K562 (cell line): ENCODE results near the gene CFAP206. TPM values are rescaled to one million over a fixed set of nuclear protein-coding genes. Genes with fewer than 3 reads are reported as not detected.

Experiments
- ATAC-seq: fragments of 200-7000 bp; cut with Tn5 transposase; 3 replicates; pipeline ENCODE4 v1.9.1; 2020; ENCODE audit warnings: moderate library complexity
- BruUV-seq: library from RNA; stranded (reverse); fragments of 400-500 nt; replicated peaks from 2 replicates; lab custom pipeline; 2021; lab: Mats Ljungman, UMichigan
- CTCF ChIA-PET: fragments of 300-600 bp; formaldehyde crosslinking; extraction: SDS; loops from one replicate; lab custom pipeline; 2021; ENCODE audit warnings: low intra/inter-chr PET ratio; lab: Yijun Ruan, JAX
- POLR2A ChIA-PET: fragments of 300-600, 350-650 bp; sonication (Branson Sonifier 250); formaldehyde crosslinking; extraction: SDS; loops from one replicate; lab custom pipeline; 2021; ENCODE audit warnings: antibody characterized with exemption, inconsistent platforms; lab: Yijun Ruan, JAX
- DNase-seq, 4 experiments: peaks; one replicate each; pipeline versions ENCODE4 v3.0.0 to v3.0.0-alpha.2; 2011 to 2018; ENCODE audit warnings: low spot score in 3 of 4, mixed read lengths in 3 of 4; ENCODE audit errors: extremely low read depth in 1 of 4
- FAIRE-seq: peaks from 2 replicates; lab custom pipeline; 2011; peaks lifted over from hg19 to GRCh38; lab: Jason Lieb, UNC
- H2AFZ ChIP-seq: 2 replicates; pipeline ENCODE4 v1.6.0; 2011; ENCODE audit warnings: low read depth, low read length, control low read depth, inconsistent platforms
- H3K27ac ChIP-seq: fragments of 200-600 bp; 3 replicates; pipeline ENCODE4 v1.8.0; 2011; ENCODE audit warnings: low read depth, mild to moderate bottlenecking, control low read depth, inconsistent platforms, low read length, moderate library complexity, mixed read lengths; ENCODE audit errors: extremely low read depth
- H3K27me3 ChIP-seq, 2 experiments: fragments of 300-600 bp in 1 of 2; 2 replicates in 1 of 2; 3 replicates in 1 of 2; pipeline versions ENCODE4 v1.6.0 to v1.8.0; 2011; ENCODE audit warnings: inconsistent platforms in 2 of 2, low read length in 2 of 2, mild to moderate bottlenecking in 1 of 2, mixed read lengths in 1 of 2, moderate library complexity in 1 of 2; ENCODE audit not compliant: control insufficient read depth in 2 of 2, insufficient read depth in 2 of 2
- H3K36me3 ChIP-seq: fragments of 300-600 bp; 3 replicates; pipeline ENCODE4 v1.8.0; 2011; ENCODE audit warnings: mild to moderate bottlenecking, low read length, inconsistent platforms; ENCODE audit not compliant: control insufficient read depth, insufficient read depth
- H3K4me1 ChIP-seq, 2 experiments: fragments of 200-600 bp in 1 of 2; replicated peaks in 1 of 2; 2 replicates in 1 of 2; 3 replicates in 1 of 2; pipeline versions ENCODE4 v1.5.1 to v1.8.0; 2011; ENCODE audit warnings: inconsistent platforms in 2 of 2, low read length in 2 of 2, mild to moderate bottlenecking in 1 of 2, mixed read lengths in 1 of 2, moderate library complexity in 1 of 2; ENCODE audit not compliant: control insufficient read depth in 2 of 2, insufficient read depth in 2 of 2
- H3K4me2 ChIP-seq: 2 replicates; pipeline ENCODE4 v1.6.1; 2011; ENCODE audit warnings: low read length, control low read depth, inconsistent platforms, mixed read lengths; ENCODE audit not compliant: insufficient read depth
- H3K4me3 ChIP-seq: fragments of 200-600 bp; sonication (generic), shearing (Covaris generic); 2 replicates; pipeline ENCODE4 v1.5.1; 2016; ENCODE audit warnings: control low read depth, inconsistent platforms
- H3K79me2 ChIP-seq: fragments of 200-600 bp; 3 replicates; pipeline ENCODE4 v1.8.0; 2011; ENCODE audit warnings: low read length, inconsistent platforms; ENCODE audit not compliant: control insufficient read depth, insufficient read depth
- H3K9ac ChIP-seq, 2 experiments: 2 replicates each; pipeline versions ENCODE4 v1.6.0 to v1.6.1; 2011; ENCODE audit warnings: low read depth in 2 of 2, low read length in 2 of 2, control low read depth in 1 of 2, inconsistent platforms in 1 of 2, mild to moderate bottlenecking in 1 of 2, mixed read lengths in 1 of 2; ENCODE audit not compliant: insufficient read depth in 1 of 2
- H3K9me1 ChIP-seq: one replicate; pipeline ENCODE4 v1.6.0; 2011; ENCODE audit warnings: inconsistent platforms, mild to moderate bottlenecking, low read length, moderate library complexity; ENCODE audit not compliant: control insufficient read depth, insufficient read depth
- H3K9me3 ChIP-seq: replicated peaks from 2 replicates; pipeline ENCODE4 v1.5.1; 2011; ENCODE audit warnings: low read depth, low read length, inconsistent platforms; ENCODE audit not compliant: control insufficient read depth, insufficient read depth
- H4K20me1 ChIP-seq: replicated peaks from 2 replicates; pipeline ENCODE4 v1.6.1; 2011; ENCODE audit warnings: low read length, inconsistent platforms, mixed read lengths; ENCODE audit not compliant: control insufficient read depth, insufficient read depth
- CBX5 ChIP-seq: IDR thresholded peaks from 2 replicates; pipeline ENCODE4 v1.6.1; 2014; ENCODE audit warnings: low read depth, borderline replicate concordance
- CGGBP1 ChIP-seq: fragments of 250-450 bp; sonication (Bioruptor Pico); IDR thresholded peaks from 2 replicates; pipeline ENCODE4 v1.9.0; 2021; ENCODE audit warnings: mild to moderate bottlenecking
- FOXK1 ChIP-seq: sonication (generic); formaldehyde crosslinking; IDR thresholded peaks from 2 replicates; pipeline ENCODE4 v1.8.0; 2022; ENCODE audit warnings: missing genetic modification reagents, mild to moderate bottlenecking, borderline replicate concordance
- STAT5B ChIP-seq: fragments of 250-450 bp; sonication (Bioruptor Pico); IDR thresholded peaks from 2 replicates; pipeline ENCODE4 v1.8.0; 2021; ENCODE audit warnings: mild to moderate bottlenecking, inconsistent platforms
- UBTF ChIP-seq, 2 experiments: IDR thresholded peaks; 2 replicates each; pipeline ENCODE4 v1.6.1; 2012; ENCODE audit warnings: improper control_type of control experiment in 2 of 2, low read depth in 2 of 2, low read length in 2 of 2, borderline replicate concordance in 1 of 2
- ZNF311 ChIP-seq: fragments of 250-450 bp; sonication (Bioruptor Pico); IDR thresholded peaks from 2 replicates; pipeline ENCODE4 v1.4.0; 2020; ENCODE audit warnings: mild to moderate bottlenecking, moderate library complexity
- ZNF518B ChIP-seq: fragments of 250-450 bp; sonication (Bioruptor Pico); IDR thresholded peaks from 2 replicates; pipeline ENCODE4 v1.5.0; 2021; ENCODE audit warnings: mild to moderate bottlenecking, moderate library complexity
- ZNF695 ChIP-seq: fragments of 450-650 bp; formaldehyde crosslinking; IDR thresholded peaks from 2 replicates; pipeline ENCODE4 v1.4.0; 2020; ENCODE audit warnings: mild to moderate bottlenecking, moderate library complexity
- WGBS: fragments of 100-300 bp; shearing (Covaris generic); methylation state at CpG from one replicate; pipeline ENCODE4 v1.1.6; 2016; ENCODE audit warnings: low coverage, mixed read lengths; ENCODE audit not compliant: insufficient coverage; ENCODE audit errors: missing lambda C conversion rate; 5-methylcytosine and 5-hydroxymethylcytosine counted together
- in situ Hi-C: fragments of 300-500 bp; cut with MboI; formaldehyde crosslinking; loops from 4 replicates; pipeline ENCODE4 v1.15.0; 2018; ENCODE audit warnings: inconsistent platforms, mixed read lengths
- intact Hi-C: fragments of 100-400 bp; cut with micrococcal nuclease; formaldehyde crosslinking; loops from 2 replicates; pipeline ENCODE4 v1.14.2; 2022
- polyA plus RNA-seq, 8 experiments: library from polyadenylated mRNA; depleted of rRNA in 4 of 8; stranded (reverse) in 5 of 8; unstranded in 3 of 8; fragments of >200 nt; fragmentation: Nextera tagmentation in 2 of 8; fragmentation: Illumina TruSeq in 1 of 8; extraction: Ambion mirVana in 2 of 8; extraction: Trizol in 1 of 8; gene quantifications; 2 replicates each; pipeline versions ENCODE4 v1.2.1 to v1.2.3, GENCODE V29; 2011 to 2014; ENCODE audit warnings: inconsistent platforms in 1 of 8, missing spikeins in 1 of 8
- total RNA-seq, 7 experiments: library from RNA; depleted of rRNA in 6 of 7; stranded (reverse); fragments of >200 nt in 6 of 7; fragmentation: Illumina TruSeq in 2 of 7; extraction: Trizol in 2 of 7; gene quantifications; 2 replicates each; pipeline versions ENCODE4 v1.2.1 to v1.2.3, GENCODE V29; 2011 to 2021; ENCODE audit warnings: low replicate concordance in 1 of 7

Gene CFAP206
- total and polyA plus RNA-seq, 9 of the 15 experiments (the other 6 are each of a cell fraction or from before 2014, with no cell fraction given): 0.06 to 0.33 (median 0.18) TPM; not detected in 2

- H3K9ac ChIP-seq: no peak overlapping the region
- H3K9me3 ChIP-seq: no peaks in the 10 kb centered on the region
- no TSS peak for BruUV-seq
- no peak for FAIRE-seq
- no peak overlapping the region for H3K4me3 ChIP-seq
- in situ Hi-C loops (no loop called here), intact Hi-C loops (no loop called here)
- no peak overlapping the region for H2AFZ ChIP-seq
- no peaks in the 10 kb centered on the region for H3K4me1 ChIP-seq
- no peak for ATAC-seq
- no peak for TF ChIP-seq ZNF311 (CRISPR knock-in tag)
- TF ChIP-seq CBX5: no peak
- H4K20me1 ChIP-seq: no peaks in the 10 kb centered on the region
- POLR2A ChIA-PET: no interaction called here
- no peak overlapping the region for H3K4me2 ChIP-seq
- no peak for DNase-seq
- H3K36me3 ChIP-seq: no peaks in the 10 kb centered on the region
- H3K79me2 ChIP-seq: no peaks in the 10 kb centered on the region
- H3K27me3 ChIP-seq: no peaks in the 10 kb centered on the region
- WGBS: 72% methylated on average over 2 of the region's 2 CpGs
- no peak overlapping the region for H3K27ac ChIP-seq
- H3K9me1 ChIP-seq: no peaks in the 10 kb centered on the region
- CTCF ChIA-PET: no interaction called here
These were observed 32.5 kb upstream of the CFAP206 start for GRCh38 chr6:87375315-87375714.

GRCh38 chr6:87376643-87377042 lies 31.1 kb upstream of the CFAP206 start:
- Histone ChIP-seq H3K27ac (no peak overlapping the region), H3K9me3 (no peaks in the 10 kb centered on the region), H3K4me1 (no peaks in the 10 kb centered on the region), H3K4me2 (no peak overlapping the region), H3K9me1 (no peaks in the 10 kb centered on the region), H3K9ac (no peak overlapping the region), H2AFZ (no peak overlapping the region), H3K36me3 (no peaks in the 10 kb centered on the region), H4K20me1 (no peaks in the 10 kb centered on the region), H3K4me3 (no peak overlapping the region), H3K27me3 (no peaks in the 10 kb centered on the region), H3K79me2 (no peaks in the 10 kb centered on the region)
- DNase-seq: no peak
- intact Hi-C loops (no loop called here), in situ Hi-C loops (no loop called here)
- no TSS peak for BruUV-seq
- FAIRE-seq: no peak
- ChIA-PET POLR2A (interaction anchor here (0.7 kb wide), 1 partner anchor 12 kb away, joined by 3 read pairs; no protein-coding TSS in a partner anchor), CTCF (interaction anchor here (0.6 kb wide), 1 partner anchor 189 kb away, joined by 3 read pairs; no protein-coding TSS in a partner anchor)
- 83% methylated on average over 2 of the region's 2 CpGs for WGBS
- no peak for ATAC-seq
- no peak for TF ChIP-seq UBTF (IDR thresholded peaks at IDR 0.05; ENCODE audit: borderline replicate concordance in 1 of 2, low read depth in 2 of 2, low read length in 2 of 2)
- no peak for TF ChIP-seq STAT5B (CRISPR knock-in tag)
- TF ChIP-seq ZNF695 (CRISPR knock-in tag): no peak
- TF ChIP-seq ZNF518B: no peak
- TF ChIP-seq FOXK1 (CRISPR knock-in tag): no peak
- no peak for TF ChIP-seq CGGBP1 (CRISPR knock-in tag)
